HEK293 (cell line): ENCODE data around the gene TNRC6A.
A peak's percentile ranks its signal among the peaks of the same experiment; 100 is the strongest.

Source experiments
- CTCF ChIA-PET: fragments of 350-600 bp; formaldehyde crosslinking; extraction: SDS; loops from one replicate; lab custom pipeline; 2021; ENCODE audit warnings: antibody characterized with exemption; lab: Yijun Ruan, JAX
- POLR2A ChIA-PET: fragments of 300-600 bp; formaldehyde crosslinking; extraction: SDS; loops from one replicate; lab custom pipeline; 2020; ENCODE audit warnings: antibody characterized with exemption, inconsistent platforms; lab: Yijun Ruan, JAX
- H3K27ac ChIP-seq: fragments of 200-500 bp; sonication (Bioruptor generic); 2 replicates; pipeline ENCODE4 v1.5.1; 2014; ENCODE audit warnings: low read depth, low read length, control low read depth, inconsistent platforms; ENCODE audit errors: extremely low read depth
- H3K36me3 ChIP-seq, 2 experiments: fragments of 200-500 bp in 1 of 2; sonication (Bioruptor generic) in 1 of 2; 1 replicate in 1 of 2; 2 replicates in 1 of 2; pipeline ENCODE4 v1.5.1; 2014 to 2017; ENCODE audit warnings: inconsistent platforms in 2 of 2, low read length in 2 of 2; ENCODE audit not compliant: control insufficient read depth in 2 of 2, insufficient read depth in 1 of 2
- H3K4me1 ChIP-seq: fragments of 200-500 bp; sonication (Bioruptor generic); 2 replicates; pipeline ENCODE4 v1.5.1; 2014; ENCODE audit warnings: mild to moderate bottlenecking, low read length, inconsistent platforms; ENCODE audit not compliant: control insufficient read depth, insufficient read depth
- H3K4me3 ChIP-seq: 2 replicates; pipeline ENCODE4 v1.5.1; 2011; ENCODE audit warnings: low read depth, mild to moderate bottlenecking, control low read depth, low read length, moderate library complexity
- H3K9me3 ChIP-seq: fragments of 200-500 bp; sonication (Bioruptor generic); 2 replicates; pipeline ENCODE4 v1.5.1; 2014; ENCODE audit warnings: low read depth, low read length, inconsistent platforms; ENCODE audit not compliant: control insufficient read depth, insufficient read depth
- CTCF ChIP-seq: fragments of 450-650 bp; formaldehyde crosslinking; IDR thresholded peaks from 2 replicates; pipeline ENCODE4 v1.5.1; 2016; ENCODE audit warnings: missing biosample characterization, missing genetic modification characterization
- OVOL3 ChIP-seq: fragments of 450-650 bp; formaldehyde crosslinking; IDR thresholded peaks from 2 replicates; pipeline ENCODE4 v1.5.1; 2016; ENCODE audit warnings: missing biosample characterization, missing genetic modification characterization
- PRDM6 ChIP-seq: fragments of 450-650 bp; formaldehyde crosslinking; IDR thresholded peaks from 2 replicates; pipeline ENCODE4 v1.5.1; 2017; ENCODE audit warnings: missing biosample characterization, missing genetic modification characterization
- SALL2 ChIP-seq: fragments of 450-650 bp; formaldehyde crosslinking; IDR thresholded peaks from 2 replicates; pipeline ENCODE4 v1.5.0; 2017; ENCODE audit warnings: missing biosample characterization, mild to moderate bottlenecking, missing genetic modification characterization, borderline replicate concordance
- SP7 ChIP-seq: fragments of 450-650 bp; formaldehyde crosslinking; IDR thresholded peaks from 2 replicates; pipeline ENCODE4 v1.5.1; 2016; ENCODE audit warnings: missing biosample characterization, missing genetic modification characterization
- YY1 ChIP-seq: fragments of 450-650 bp; formaldehyde crosslinking; IDR thresholded peaks from 2 replicates; pipeline ENCODE4 v1.5.1; 2018; ENCODE audit warnings: missing biosample characterization, missing genetic modification characterization
- ZFP69B ChIP-seq: fragments of 450-650 bp; formaldehyde crosslinking; IDR thresholded peaks from 2 replicates; pipeline ENCODE4 v1.5.1; 2016; ENCODE audit warnings: missing biosample characterization, missing genetic modification characterization
- ZNF146 ChIP-seq: fragments of 450-650 bp; formaldehyde crosslinking; IDR thresholded peaks from 2 replicates; pipeline ENCODE4 v1.5.1; 2016; ENCODE audit warnings: missing biosample characterization, missing genetic modification characterization
- ZNF214 ChIP-seq: fragments of 450-650 bp; formaldehyde crosslinking; IDR thresholded peaks from 2 replicates; pipeline ENCODE4 v1.5.1; 2017; ENCODE audit warnings: missing biosample characterization, mild to moderate bottlenecking, missing genetic modification characterization, borderline replicate concordance
- ZNF362 ChIP-seq: fragments of 450-650 bp; formaldehyde crosslinking; IDR thresholded peaks from 2 replicates; pipeline ENCODE4 v1.5.1; 2016; ENCODE audit warnings: missing biosample characterization, missing genetic modification characterization
- ZNF449 ChIP-seq: fragments of 450-650 bp; formaldehyde crosslinking; IDR thresholded peaks from 2 replicates; pipeline ENCODE4 v1.5.1; 2017; ENCODE audit warnings: missing biosample characterization, mild to moderate bottlenecking, missing genetic modification characterization, moderate library complexity
- ZNF48 ChIP-seq: fragments of 450-650 bp; formaldehyde crosslinking; IDR thresholded peaks from 2 replicates; pipeline ENCODE4 v1.5.1; 2016; ENCODE audit warnings: missing biosample characterization, missing genetic modification characterization
- ZNF488 ChIP-seq: fragments of 450-650 bp; formaldehyde crosslinking; IDR thresholded peaks from 2 replicates; pipeline ENCODE4 v1.5.1; 2016; ENCODE audit warnings: missing biosample characterization, missing genetic modification characterization
- ZNF555 ChIP-seq: fragments of 450-650 bp; formaldehyde crosslinking; conservative IDR thresholded peaks from 2 replicates; pipeline ENCODE4 v1.5.1; 2017; ENCODE audit warnings: missing biosample characterization, mild to moderate bottlenecking, missing genetic modification characterization, inconsistent platforms
- ZNF571 ChIP-seq: fragments of 450-650 bp; formaldehyde crosslinking; IDR thresholded peaks from 2 replicates; pipeline ENCODE4 v1.5.0; 2017; ENCODE audit warnings: missing biosample characterization, missing genetic modification characterization
- ZNF624 ChIP-seq: fragments of 450-650 bp; formaldehyde crosslinking; IDR thresholded peaks from 2 replicates; pipeline ENCODE4 v1.5.1; 2017; ENCODE audit warnings: missing biosample characterization, missing genetic modification characterization
- ZSCAN23 ChIP-seq: fragments of 450-650 bp; formaldehyde crosslinking; IDR thresholded peaks from 2 replicates; pipeline ENCODE4 v1.5.1; 2016; ENCODE audit warnings: missing biosample characterization, missing genetic modification characterization

TNRC6A gene

GRCh38 chr16:24781256-24781655 lies 51.8 kb downstream of the TNRC6A start:
- Histone ChIP-seq H3K27ac (no peak overlapping the region), H3K36me3 (peaks cover 19 to 73% of the 10 kb centered on the region in 2 experiments), H3K9me3 (no peaks in the 10 kb centered on the region), H3K4me1 (peaks cover 4% of the 10 kb centered on the region; the same call in 1 of the 2 replicates), H3K4me3 (no peak overlapping the region)
- CTCF ChIA-PET, result no interaction called here
- POLR2A ChIA-PET, result no interaction called here
- TF ChIP-seq YY1 (tag by site-specific recombination) (no peak), ZNF488 (tag by site-specific recombination) (no peak)

- Histone ChIP-seq H3K9me3 (no peaks in the 10 kb centered on the region), H3K4me1 (peaks cover 4% of the 10 kb centered on the region; the same call in 1 of the 2 replicates), H3K27ac (no peak overlapping the region), H3K36me3 (peaks cover 14 to 60% of the 10 kb centered on the region in 2 experiments), H3K4me3 (no peak overlapping the region)
- TF ChIP-seq ZNF449 (tag by site-specific recombination) (peak; percentile 84), SALL2 (tag by site-specific recombination) (no peak), ZSCAN23 (no peak)
- CTCF ChIA-PET, result interaction anchor here (0.7 to 1.6 kb wide), 2 partner anchors 8 to 74 kb away, joined by 3 read pairs; no protein-coding TSS in a partner anchor
- POLR2A ChIA-PET, result no interaction called here
Observed at GRCh38 chr16:24784121-24784520, 54.7 kb downstream of the TNRC6A start.

- H3K4me1 ChIP-seq, result no peaks in the 10 kb centered on the region
- no peak for TF ChIP-seq ZNF555 (tag by site-specific recombination)
- TF ChIP-seq SP7 (tag by site-specific recombination), result no peak
- TF ChIP-seq ZNF624 (tag by site-specific recombination), result no peak
- TF ChIP-seq PRDM6 (tag by site-specific recombination), result no peak
- no peak for TF ChIP-seq OVOL3 (tag by site-specific recombination)
- TF ChIP-seq ZNF146 (tag by site-specific recombination), result no peak
- TF ChIP-seq ZNF214 (tag by site-specific recombination), result no peak
- no peak for TF ChIP-seq ZNF362
- peaks cover 19 to 70% of the 10 kb centered on the region in 2 experiments for H3K36me3 ChIP-seq
- H3K4me3 ChIP-seq, result no peak overlapping the region
- ChIA-PET POLR2A (no interaction called here), CTCF (no interaction called here)
- no peaks in the 10 kb centered on the region for H3K9me3 ChIP-seq
- H3K27ac ChIP-seq, result no peak overlapping the region
Observed at GRCh38 chr16:24789881-24790280, 60.4 kb downstream of the TNRC6A start.

GRCh38 chr16:24800586-24800985 lies 71.1 kb downstream of the TNRC6A start:
- Histone ChIP-seq H3K4me3 (no peak overlapping the region), H3K9me3 (no peaks in the 10 kb centered on the region), H3K27ac (no peak overlapping the region), H3K4me1 (no peaks in the 10 kb centered on the region), H3K36me3 (peaks cover 34 to 97% of the 10 kb centered on the region in 2 experiments)
- TF ChIP-seq ZFP69B (no peak), ZNF571 (tag by site-specific recombination) (no peak), ZNF48 (no peak), CTCF (tag by site-specific recombination) (peak; percentile 61)
- CTCF ChIA-PET, result interaction anchor here (0.6 to 3.1 kb wide), 9 partner anchors 10 to 714 kb away, joined by 3 to 11 read pairs (median 4); no protein-coding TSS in a partner anchor
- POLR2A ChIA-PET, result no interaction called here
